AG04449 (cell line): ENCODE results near the gene LRMDA.
A peak's percentile ranks its signal among the peaks of the same experiment; 100 is the strongest.

Experiments used
- CTCF ChIA-PET: fragments of 350-600 bp; formaldehyde crosslinking; extraction: SDS; loops from one replicate; lab custom pipeline; 2021; ENCODE audit warnings: antibody characterized with exemption; lab: Yijun Ruan, JAX
- POLR2A ChIA-PET: fragments of 400-600, 350-600 bp; formaldehyde crosslinking; extraction: SDS; loops from one replicate; lab custom pipeline; 2020; ENCODE audit warnings: antibody characterized with exemption, inconsistent platforms; lab: Yijun Ruan, JAX
- DNase-seq: peaks from one replicate; pipeline ENCODE4 v3.0.0-alpha.2; 2010; ENCODE audit warnings: low read depth, low spot score
- H3K4me3 ChIP-seq: 2 replicates; pipeline ENCODE4 v1.5.1; 2011; ENCODE audit warnings: low read depth, mild to moderate bottlenecking, control low read depth, low read length
- TF ChIP-seq, protein P1 (sequence below): IDR thresholded peaks from one replicate; pipeline ENCODE4 v1.5.1; 2011; ENCODE audit warnings: mild to moderate bottlenecking, moderate library complexity, low read length, control low read depth, inconsistent platforms; ENCODE audit not compliant: insufficient read depth; ENCODE audit errors: missing control alignments

Gene LRMDA

DNA sequence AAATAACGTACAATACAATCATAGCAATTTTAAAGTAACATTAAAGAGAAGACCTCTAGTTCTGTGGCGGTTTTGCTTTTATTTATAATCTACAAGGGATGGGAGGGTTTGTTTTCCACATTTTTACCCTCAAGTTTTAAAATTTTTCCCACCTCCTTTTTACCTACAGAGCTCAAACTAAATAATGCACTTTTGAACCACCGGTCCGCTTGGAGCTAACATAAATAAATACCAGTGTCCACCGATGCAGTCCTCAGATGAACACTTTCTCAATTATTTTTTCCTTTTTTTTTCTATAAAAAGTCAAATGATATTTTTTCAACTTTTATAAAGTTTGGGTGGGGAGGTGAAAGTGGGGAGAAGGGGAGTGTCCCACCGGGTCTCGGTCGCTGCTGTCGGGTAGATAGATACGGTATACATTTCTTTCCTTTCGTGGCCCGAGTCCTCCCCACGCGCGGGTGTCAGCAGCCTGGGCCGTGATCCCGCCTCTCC, 33.2 kb upstream of the LRMDA start:
- peak overlapping the region; percentile 96 for H3K4me3 ChIP-seq
- CTCF ChIA-PET, result interaction anchor here (0.7 to 5.0 kb wide), 10 partner anchors 16 to 1713 kb away, joined by 3 to 32 read pairs (median 4); no protein-coding TSS in a partner anchor
- DNase-seq, result no peak
- POLR2A ChIA-PET, result interaction anchor here (0.5 to 0.6 kb wide), 2 partner anchors 38 to 103 kb away, joined by 3 read pairs; no protein-coding TSS in a partner anchor
- TF ChIP-seq, protein P1, sequence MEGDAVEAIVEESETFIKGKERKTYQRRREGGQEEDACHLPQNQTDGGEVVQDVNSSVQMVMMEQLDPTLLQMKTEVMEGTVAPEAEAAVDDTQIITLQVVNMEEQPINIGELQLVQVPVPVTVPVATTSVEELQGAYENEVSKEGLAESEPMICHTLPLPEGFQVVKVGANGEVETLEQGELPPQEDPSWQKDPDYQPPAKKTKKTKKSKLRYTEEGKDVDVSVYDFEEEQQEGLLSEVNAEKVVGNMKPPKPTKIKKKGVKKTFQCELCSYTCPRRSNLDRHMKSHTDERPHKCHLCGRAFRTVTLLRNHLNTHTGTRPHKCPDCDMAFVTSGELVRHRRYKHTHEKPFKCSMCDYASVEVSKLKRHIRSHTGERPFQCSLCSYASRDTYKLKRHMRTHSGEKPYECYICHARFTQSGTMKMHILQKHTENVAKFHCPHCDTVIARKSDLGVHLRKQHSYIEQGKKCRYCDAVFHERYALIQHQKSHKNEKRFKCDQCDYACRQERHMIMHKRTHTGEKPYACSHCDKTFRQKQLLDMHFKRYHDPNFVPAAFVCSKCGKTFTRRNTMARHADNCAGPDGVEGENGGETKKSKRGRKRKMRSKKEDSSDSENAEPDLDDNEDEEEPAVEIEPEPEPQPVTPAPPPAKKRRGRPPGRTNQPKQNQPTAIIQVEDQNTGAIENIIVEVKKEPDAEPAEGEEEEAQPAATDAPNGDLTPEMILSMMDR, result no peak

DNA sequence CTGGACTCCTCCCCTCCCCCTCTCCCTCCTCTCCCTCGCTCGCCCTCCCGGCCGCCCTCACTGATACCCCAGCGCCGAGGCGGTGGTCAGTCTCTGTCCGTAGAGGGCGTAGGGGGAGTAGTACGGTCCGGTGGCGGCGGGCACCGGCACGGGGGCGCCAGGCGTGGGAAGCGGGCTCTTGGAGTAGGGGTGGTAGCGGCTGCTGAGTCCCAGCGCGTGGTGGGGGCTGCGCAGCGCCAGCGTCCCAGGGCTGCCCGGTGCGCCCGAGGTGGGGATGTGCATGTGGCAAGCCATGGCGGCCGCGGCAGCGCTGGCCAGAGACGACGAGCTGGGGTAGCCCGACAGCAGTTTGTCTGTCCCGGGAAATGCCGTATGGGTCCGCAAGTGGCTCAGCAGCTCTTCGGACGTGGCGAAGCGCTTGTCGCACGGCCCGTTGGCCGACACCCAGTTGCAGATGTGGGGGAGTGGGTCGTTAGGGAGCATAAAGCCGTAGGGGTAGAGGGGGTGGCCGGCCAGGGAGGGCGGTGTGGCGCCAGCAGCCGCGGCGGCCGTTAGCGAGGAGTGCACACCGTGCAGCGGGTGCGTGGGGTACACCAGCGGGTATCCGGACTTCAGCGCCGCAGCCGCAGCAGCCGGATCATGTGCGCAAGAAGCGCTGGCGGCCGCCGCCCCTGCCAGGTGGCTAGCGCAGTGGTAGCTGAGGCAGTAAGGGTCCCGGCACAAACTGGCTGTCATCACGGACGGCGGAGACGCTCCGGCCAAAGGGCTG, 32.5 kb upstream of the LRMDA start:
- CTCF ChIA-PET, result interaction anchor here (0.7 to 5.0 kb wide), 16 partner anchors 17 to 1712 kb away, joined by 3 to 32 read pairs (median 5); no protein-coding TSS in a partner anchor
- POLR2A ChIA-PET, result interaction anchor here (0.5 kb wide), 1 partner anchor 104 kb away, joined by 3 read pairs; no protein-coding TSS in a partner anchor
- peak overlapping the region; percentile 96 for H3K4me3 ChIP-seq
- TF ChIP-seq, protein P1, result no peak
- DNase-seq, result no peak

DNA sequence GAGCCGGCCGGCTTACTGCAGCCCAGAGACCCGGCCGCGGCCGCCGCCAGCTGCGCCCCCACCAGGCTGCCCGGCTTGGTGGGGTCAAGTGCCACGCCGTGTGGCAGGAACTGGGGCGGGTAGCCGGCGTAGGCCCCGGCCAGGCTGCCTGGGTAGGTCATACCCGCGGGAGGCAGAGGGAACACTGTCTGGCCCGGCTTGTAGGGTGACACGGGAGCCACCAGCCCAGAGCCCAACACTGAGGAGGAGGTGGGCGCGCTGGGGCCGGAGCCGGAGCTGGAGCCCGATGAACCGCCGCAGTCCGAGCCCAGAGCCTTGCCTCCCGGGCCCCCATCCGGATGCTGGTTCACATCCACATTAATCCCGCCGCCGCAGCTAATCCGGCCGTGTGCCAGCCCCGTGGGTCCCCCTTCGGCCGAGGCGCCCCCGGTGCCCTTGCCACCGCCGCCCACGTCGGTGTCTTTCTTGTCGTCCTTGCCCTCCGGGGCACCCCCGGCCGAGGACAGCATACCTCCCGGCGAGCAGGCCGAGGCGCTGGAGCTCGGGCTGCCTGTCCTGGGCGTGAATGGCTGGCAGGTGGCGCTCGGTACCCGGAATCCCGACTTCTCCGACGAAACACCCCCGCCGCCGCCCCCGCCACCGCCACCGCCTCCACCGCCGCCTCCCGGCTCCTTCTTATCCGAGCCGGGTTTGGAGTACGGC, 31.8 kb upstream of the LRMDA start:
- DNase-seq, result peak; percentile 5
- H3K4me3 ChIP-seq, result peak overlapping the region; percentile 96
- ChIA-PET POLR2A (interaction anchor here (1.0 kb wide), 1 partner anchor 1147 kb away, joined by 5 read pairs; no protein-coding TSS in a partner anchor), CTCF (interaction anchor here (0.7 to 5.0 kb wide), 18 partner anchors 11 to 1711 kb away, joined by 3 to 32 read pairs (median 4); no protein-coding TSS in a partner anchor)
- TF ChIP-seq, protein P1, result peak; percentile 81

DNA sequence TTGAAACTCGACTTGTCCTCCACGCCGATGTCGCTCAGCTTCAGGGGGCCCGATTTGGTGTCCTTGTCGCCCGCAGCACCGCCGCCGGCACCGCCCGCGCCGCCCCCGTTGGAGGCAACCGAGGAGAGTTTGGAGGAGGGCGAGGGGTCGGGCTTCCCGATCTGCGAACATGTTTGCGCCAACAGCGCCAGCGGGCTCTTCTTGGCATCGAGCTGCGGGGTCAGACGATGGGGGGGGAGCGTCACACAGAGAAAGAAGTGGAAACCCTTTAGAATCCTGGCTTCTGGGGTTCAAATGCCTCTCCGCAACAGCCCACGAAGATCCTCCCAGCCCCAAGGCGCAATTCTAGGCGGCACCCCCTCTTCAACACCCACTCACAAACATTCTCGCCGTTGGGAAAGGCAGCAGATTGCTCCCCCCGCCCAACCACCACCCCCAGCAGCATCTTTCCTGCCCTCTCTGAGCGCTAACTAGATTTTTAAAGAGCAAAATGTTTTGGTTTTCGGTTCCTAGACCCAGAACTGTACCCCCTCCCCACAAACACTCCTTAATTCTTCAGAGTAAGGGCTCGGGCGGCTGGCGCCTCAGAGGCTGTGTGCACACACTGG, 31.2 kb upstream of the LRMDA start:
- TF ChIP-seq, protein P1, result no peak
- ChIA-PET CTCF (interaction anchor here (1.0 to 5.0 kb wide), 12 partner anchors 10 to 1165 kb away, joined by 3 to 32 read pairs (median 6); no protein-coding TSS in a partner anchor), POLR2A (interaction anchor here (0.6 to 1.5 kb wide), 4 partner anchors 166 to 1147 kb away, joined by 3 to 5 read pairs (median 3); no protein-coding TSS in a partner anchor)
- no peak for DNase-seq
- peak overlapping the region; percentile 96 for H3K4me3 ChIP-seq

DNA sequence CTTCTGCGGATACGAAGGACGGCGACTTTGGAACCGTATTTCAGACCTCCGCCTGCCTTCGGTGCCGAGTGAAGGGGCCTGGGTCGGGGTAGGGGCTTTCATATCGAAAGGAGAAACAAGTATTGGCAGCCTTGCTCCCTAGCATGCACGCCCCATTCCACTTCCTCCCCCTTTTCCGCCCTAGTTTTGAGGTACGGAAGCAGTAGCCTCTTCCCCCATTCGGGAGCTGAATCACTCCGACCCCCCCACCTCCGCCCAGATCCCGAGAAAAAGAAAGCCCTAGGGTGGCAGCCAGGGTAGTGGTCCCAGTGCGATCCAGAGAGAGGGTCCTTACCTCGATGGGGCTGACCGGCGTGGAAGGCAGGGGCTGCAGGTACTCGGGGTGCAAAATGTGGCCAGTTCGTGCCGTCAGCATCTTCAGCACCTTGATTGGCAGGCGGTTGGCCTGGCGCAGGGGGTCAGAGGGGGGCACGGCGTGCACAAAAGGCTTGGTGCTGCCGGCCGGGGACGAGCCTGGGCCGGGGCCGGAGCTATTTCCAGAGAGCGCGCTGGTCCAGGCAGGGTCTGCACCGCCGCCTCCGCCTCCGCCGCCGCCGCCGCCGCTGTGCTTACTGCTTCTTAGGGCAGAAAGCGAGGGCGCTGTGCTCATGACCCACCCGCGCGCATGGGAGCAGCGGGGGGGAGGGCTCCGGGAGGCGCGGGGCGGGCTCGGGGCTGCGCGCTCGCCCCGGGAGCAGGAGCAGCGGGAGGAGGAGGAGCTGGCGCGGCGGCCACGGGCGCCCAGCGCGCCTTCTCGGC, 30.5 kb upstream of the LRMDA start:
- TF ChIP-seq, protein P1, result peak; percentile 22
- ChIA-PET POLR2A (interaction anchor here (0.6 to 1.5 kb wide), 10 partner anchors 42 to 1142 kb away, joined by 3 to 5 read pairs (median 3); no protein-coding TSS in a partner anchor), CTCF (interaction anchor here (0.7 to 5.0 kb wide), 12 partner anchors 10 to 1604 kb away, joined by 3 to 32 read pairs (median 5); no protein-coding TSS in a partner anchor)
- peak overlapping the region; percentile 96 for H3K4me3 ChIP-seq
- DNase-seq, result no peak
